ENCODE results near the gene EEA1. TPM values are rescaled to one million over a fixed set of nuclear protein-coding genes. Genes with fewer than 3 reads are reported as not detected.

Gene EEA1
- total RNA-seq, 4 donors from 2014 or later = 18.6 to 28.7 (median 20.8) TPM

GRCh38 chr12:92927436-92928281 is 1.4 kb downstream of the EEA1 start:
- no peak for TF ChIP-seq POLR2A (IDR thresholded peaks at IDR 0.05)
- TF ChIP-seq CTCF (IDR thresholded peaks at IDR 0.05 in 4 of 5, conservative IDR thresholded peaks at IDR 0.05 in 1 of 5) = no peak
- Histone ChIP-seq H3K4me1 (peaks cover 39 to 52% of the 10 kb centered on the region in 2 donors), H3K36me3 (no peaks in the 10 kb centered on the region), H3K27me3 (no peaks in the 10 kb centered on the region), H3K27ac (peak overlapping the region; percentile 94 to 100 (median 99)), H3K9me3 (no peaks in the 10 kb centered on the region), H3K4me3 (peak overlapping the region; percentile 69 to 92 (median 86))
- in situ Hi-C loops (cut with MboI; ENCODE audit: low sequenced_read_pairs in 4 of 4) = loop anchor here in 1 of 4 donors (25.0 kb wide), 1 partner anchor 140 kb away; no protein-coding TSS in a partner anchor
- ATAC-seq (no peak), DNase-seq (no peak)
- intact Hi-C loops (cut with DNase I; ENCODE audit: low total_unique reads) = loop anchor here (5.0 kb wide), 4 partner anchors 60 to 885 kb away; no protein-coding TSS in a partner anchor

- DNase-seq (peak in 1 of 2 donors; percentile 28), ATAC-seq (no peak)
- intact Hi-C loops (cut with DNase I; ENCODE audit: low total_unique reads) = loop anchor here (5.0 kb wide), 4 partner anchors 60 to 885 kb away; no protein-coding TSS in a partner anchor
- H3K27ac ChIP-seq = peak overlapping the region; percentile 94 to 100 (median 99)
- H3K36me3 ChIP-seq = no peaks in the 10 kb centered on the region
- H3K4me1 ChIP-seq = peaks cover 39 to 52% of the 10 kb centered on the region in 2 donors
- H3K27me3 ChIP-seq = no peaks in the 10 kb centered on the region
- TF ChIP-seq CTCF (IDR thresholded peaks at IDR 0.05 in 4 of 5, conservative IDR thresholded peaks at IDR 0.05 in 1 of 5) (peak in 1 of 5 experiments; percentile 25), POLR2A (IDR thresholded peaks at IDR 0.05) (no peak)
- H3K9me3 ChIP-seq = no peaks in the 10 kb centered on the region
- in situ Hi-C loops (cut with MboI; ENCODE audit: low sequenced_read_pairs in 4 of 4) = loop anchor here in 1 of 4 donors (25.0 kb wide), 1 partner anchor 140 kb away; no protein-coding TSS in a partner anchor
- H3K4me3 ChIP-seq = peak overlapping the region in 3 of 4 donors; percentile 69 to 89 (median 84)
Measured at GRCh38 chr12:92927055-92927435, 2.0 kb downstream of the EEA1 start.

- no peak for TF ChIP-seq CTCF (IDR thresholded peaks at IDR 0.05 in 4 of 5, conservative IDR thresholded peaks at IDR 0.05 in 1 of 5)
- TF ChIP-seq POLR2A (IDR thresholded peaks at IDR 0.05) = no peak
- intact Hi-C loops (cut with DNase I; ENCODE audit: low total_unique reads) (loop anchor here (5.0 kb wide), 4 partner anchors 59 to 886 kb away; no protein-coding TSS in a partner anchor), in situ Hi-C loops (cut with MboI; ENCODE audit: low sequenced_read_pairs in 4 of 4) (loop anchor here in 1 of 4 donors (25.0 kb wide), 1 partner anchor 139 kb away; no protein-coding TSS in a partner anchor)
- Histone ChIP-seq H3K27me3 (no peaks in the 10 kb centered on the region), H3K4me3 (peak overlapping the region in 2 of 4 donors; percentile 69 to 84), H3K36me3 (no peaks in the 10 kb centered on the region), H3K9me3 (no peaks in the 10 kb centered on the region), H3K27ac (peak overlapping the region; percentile 94 to 100 (median 99)), H3K4me1 (peaks cover 39 to 56% of the 10 kb centered on the region in 2 donors)
- no peak for ATAC-seq
- no peak for DNase-seq
Measured at GRCh38 chr12:92926549-92926948, 2.5 kb downstream of the EEA1 start.

- DNase-seq (no peak), ATAC-seq (peak; percentile 75 to 87)
- in situ Hi-C loops (cut with MboI; ENCODE audit: low sequenced_read_pairs in 4 of 4) = no loop called here
- H3K36me3 ChIP-seq = no peaks in the 10 kb centered on the region
- H3K4me3 ChIP-seq = no peak overlapping the region
- H3K9me3 ChIP-seq = no peaks in the 10 kb centered on the region
- peaks cover 21 to 42% of the 10 kb centered on the region in 2 donors for H3K4me1 ChIP-seq
- H3K27ac ChIP-seq = no peak overlapping the region
- intact Hi-C loops (cut with DNase I; ENCODE audit: low total_unique reads) = no loop called here
- no peak for TF ChIP-seq CTCF (IDR thresholded peaks at IDR 0.05 in 4 of 5, conservative IDR thresholded peaks at IDR 0.05 in 1 of 5)
- no peak for TF ChIP-seq POLR2A (IDR thresholded peaks at IDR 0.05)
- no peaks in the 10 kb centered on the region for H3K27me3 ChIP-seq
Measured at GRCh38 chr12:92921877-92922276, 7.2 kb downstream of the EEA1 start.

Data from gastrocnemius medialis (tissue), 4 donors.